K562 (cell line): ENCODE measurements around the gene IMP4.

Experiments
- EGR1 ChIP-seq: fragments of 450-650 bp; conservative IDR thresholded peaks from 2 replicates; pipeline ENCODE4 v1.6.1; 2017; ENCODE audit warnings: mild to moderate bottlenecking
- RBM22 ChIP-seq: fragments of 200-400 bp; formaldehyde crosslinking; IDR thresholded peaks from 2 replicates; pipeline ENCODE4 v1.6.1; 2018; ENCODE audit warnings: low read length, low read depth; ENCODE audit not compliant: poor library complexity, severe bottlenecking

DNA sequence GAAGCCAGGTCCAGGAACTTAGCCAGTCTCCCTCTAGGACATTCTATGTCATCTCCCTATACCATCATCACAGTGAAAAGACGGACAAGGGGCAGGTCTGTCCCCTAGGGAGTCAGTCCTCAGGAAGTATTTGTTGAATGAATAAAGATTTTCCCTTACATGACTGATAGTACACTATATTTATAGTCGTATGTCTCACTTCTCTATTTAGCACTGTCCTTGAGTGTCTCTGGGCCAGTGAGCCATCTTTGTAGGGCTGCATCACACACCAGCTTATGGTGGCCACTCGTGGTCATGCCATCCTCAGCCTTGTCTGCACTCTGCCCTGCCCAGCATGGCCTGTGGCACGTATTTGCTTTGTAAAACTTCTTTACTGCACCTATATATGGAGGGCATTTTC is 38.9 kb downstream of the IMP4 start:
- TF ChIP-seq RBM22 (no peak), EGR1 (no peak)
